ENCODE data around the gene CYP2B6.
"Not testable (repeated sequence)": the region's sequence is repeated elsewhere in the genome, so short reads cannot be mapped to it uniquely, and the experiment has no call there.

CYP2B6 gene

DNA sequence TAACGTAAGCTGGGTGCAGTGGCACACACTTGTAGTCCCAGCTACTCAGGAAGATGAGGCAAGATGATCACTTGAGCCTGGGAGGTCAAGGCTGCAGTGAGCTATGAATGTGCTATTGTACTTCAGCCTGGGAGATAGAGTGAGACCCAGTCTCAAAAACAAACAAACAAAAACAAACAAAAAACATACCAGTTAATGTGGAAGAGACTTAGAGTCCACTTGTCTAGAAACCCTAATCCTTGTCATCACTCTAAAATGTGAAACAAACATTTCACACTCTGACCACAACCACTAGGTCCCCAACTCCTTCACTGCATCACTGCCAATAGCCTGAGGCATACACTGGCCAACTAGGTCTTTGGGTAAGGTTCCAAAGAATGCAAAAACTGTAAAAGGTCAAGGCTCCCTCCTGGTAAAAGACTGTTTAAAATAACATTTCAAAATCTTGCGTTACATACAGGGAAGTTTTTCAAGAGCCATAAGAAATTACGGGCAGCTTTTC is 28.6 kb upstream of the CYP2B6 start:
- no peaks in the 10 kb centered on the region for H3K36me3 ChIP-seq (ENCODE audit: insufficient read depth, low read length)
- no peak overlapping the region for H3K4me3 ChIP-seq (ENCODE audit: low read depth, low read length)
- no peaks in the 10 kb centered on the region; the same call in 1 of the 2 replicates for H3K27me3 ChIP-seq (ENCODE audit: insufficient read depth, low read length)
- no peaks in the 10 kb centered on the region for H3K79me2 ChIP-seq (ENCODE audit: control insufficient read depth, insufficient read depth, low read length, unreplicated experiment)
- H2AFZ ChIP-seq (ENCODE audit: low read length, unreplicated experiment): no peak overlapping the region
- no peaks in the 10 kb centered on the region for H3K4me1 ChIP-seq (ENCODE audit: control insufficient read depth, insufficient read depth, low read length, unreplicated experiment)
- no peak overlapping the region for H3K27ac ChIP-seq (ENCODE audit: low read depth, low read length)

DNA sequence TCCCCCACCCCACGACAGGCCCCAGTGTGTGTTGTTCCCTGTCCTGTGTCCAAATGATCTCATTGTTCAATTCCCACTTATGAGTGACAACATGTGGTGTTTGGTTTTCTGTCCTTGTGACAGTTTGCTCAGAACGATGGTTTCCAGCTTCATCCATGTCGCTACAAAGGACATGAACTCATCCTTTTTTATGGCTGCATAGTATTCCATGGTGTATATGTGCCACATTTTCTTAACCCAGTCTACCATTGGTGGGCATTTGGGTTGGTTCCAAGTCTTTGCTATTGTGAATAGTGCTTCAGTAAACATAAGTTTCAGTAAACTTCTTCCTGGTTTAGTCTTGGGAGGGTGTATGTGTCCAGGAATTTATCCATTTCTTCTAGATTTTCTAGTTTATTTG is 26.7 kb upstream of the CYP2B6 start:
- not testable (repeated sequence) for H3K79me2 ChIP-seq (ENCODE audit: control insufficient read depth, insufficient read depth, low read length, unreplicated experiment); H3K36me3 ChIP-seq (ENCODE audit: insufficient read depth, low read length); H3K27me3 ChIP-seq (ENCODE audit: insufficient read depth, low read length); H3K27ac ChIP-seq (ENCODE audit: low read depth, low read length); H3K4me3 ChIP-seq (ENCODE audit: low read depth, low read length); H3K4me1 ChIP-seq (ENCODE audit: control insufficient read depth, insufficient read depth, low read length, unreplicated experiment); H2AFZ ChIP-seq (ENCODE audit: low read length, unreplicated experiment)

DNA sequence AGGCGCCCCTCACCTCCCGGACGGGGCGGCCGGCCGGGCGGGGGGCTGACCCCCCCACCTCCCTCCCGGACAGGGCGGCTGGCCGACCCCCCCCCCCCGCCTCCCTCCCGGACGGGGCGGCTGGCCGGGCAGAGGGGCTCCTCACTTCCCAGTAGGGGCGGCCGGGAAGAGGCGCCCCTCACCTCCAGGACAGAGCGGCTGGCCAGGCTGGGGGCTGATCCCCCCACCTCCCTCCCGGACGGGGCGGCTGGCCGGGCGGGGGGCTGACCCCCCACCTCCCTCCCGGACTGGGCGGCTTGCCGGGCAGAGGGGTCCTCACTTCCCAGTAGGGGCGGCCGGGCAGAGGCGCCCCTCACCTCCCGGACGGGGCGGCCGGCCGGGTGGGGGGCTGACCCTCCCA is 25.7 kb upstream of the CYP2B6 start:
- H3K27ac ChIP-seq (ENCODE audit: low read depth, low read length); H3K79me2 ChIP-seq (ENCODE audit: control insufficient read depth, insufficient read depth, low read length, unreplicated experiment); H3K36me3 ChIP-seq (ENCODE audit: insufficient read depth, low read length); H2AFZ ChIP-seq (ENCODE audit: low read length, unreplicated experiment); H3K27me3 ChIP-seq (ENCODE audit: insufficient read depth, low read length); H3K4me3 ChIP-seq (ENCODE audit: low read depth, low read length); H3K4me1 ChIP-seq (ENCODE audit: control insufficient read depth, insufficient read depth, low read length, unreplicated experiment): not testable (repeated sequence)

DNA sequence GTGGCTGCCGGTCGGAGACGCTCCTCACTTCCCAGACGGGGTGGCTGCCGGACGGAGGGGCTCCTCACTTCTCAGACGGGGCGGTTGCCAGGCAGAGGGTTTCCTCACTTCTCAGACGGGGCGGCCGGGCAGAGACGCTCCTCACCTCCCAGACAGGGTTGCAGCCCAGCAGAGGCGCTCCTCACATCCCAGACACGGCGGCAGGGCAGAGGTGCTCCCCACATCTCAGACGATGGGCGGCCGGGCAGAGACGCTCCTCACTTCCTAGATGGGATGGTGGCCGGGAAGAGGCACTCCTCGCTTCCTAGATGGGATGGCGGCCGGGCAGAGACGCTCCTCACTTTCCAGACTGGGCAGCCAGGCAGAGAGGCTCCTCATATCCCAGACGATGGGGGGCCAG is 24.5 kb upstream of the CYP2B6 start:
- H3K27ac ChIP-seq (ENCODE audit: low read depth, low read length); H3K36me3 ChIP-seq (ENCODE audit: insufficient read depth, low read length); H3K4me3 ChIP-seq (ENCODE audit: low read depth, low read length); H3K79me2 ChIP-seq (ENCODE audit: control insufficient read depth, insufficient read depth, low read length, unreplicated experiment); H2AFZ ChIP-seq (ENCODE audit: low read length, unreplicated experiment); H3K4me1 ChIP-seq (ENCODE audit: control insufficient read depth, insufficient read depth, low read length, unreplicated experiment): not testable (repeated sequence)
- H3K27me3 ChIP-seq (ENCODE audit: insufficient read depth, low read length): peaks cover 11% of the 10 kb centered on the region; the same call in 1 of the 2 replicates

DNA sequence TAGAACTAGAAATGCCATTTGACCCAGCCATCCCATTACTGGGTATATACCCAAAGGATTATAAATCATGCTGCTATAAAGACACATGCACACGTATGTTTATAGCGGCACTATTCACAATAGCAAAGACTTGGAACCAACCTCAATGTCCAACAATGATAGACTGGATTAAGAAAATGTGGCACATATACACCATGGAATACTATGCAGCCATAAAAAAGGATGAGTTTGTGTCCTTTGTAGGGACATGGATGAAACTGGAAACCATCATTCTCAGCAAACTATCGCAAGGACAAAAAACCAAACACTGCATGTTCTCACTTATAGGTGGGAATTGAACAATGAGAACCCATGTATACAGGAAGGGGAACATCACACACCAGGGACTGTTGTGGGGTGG is 23.0 kb upstream of the CYP2B6 start:
- H2AFZ ChIP-seq (ENCODE audit: low read length, unreplicated experiment); H3K4me1 ChIP-seq (ENCODE audit: control insufficient read depth, insufficient read depth, low read length, unreplicated experiment); H3K36me3 ChIP-seq (ENCODE audit: insufficient read depth, low read length); H3K27ac ChIP-seq (ENCODE audit: low read depth, low read length); H3K79me2 ChIP-seq (ENCODE audit: control insufficient read depth, insufficient read depth, low read length, unreplicated experiment); H3K4me3 ChIP-seq (ENCODE audit: low read depth, low read length): not testable (repeated sequence)
- peaks cover 17% of the 10 kb centered on the region; the same call in 1 of the 2 replicates for H3K27me3 ChIP-seq (ENCODE audit: insufficient read depth, low read length)

DNA sequence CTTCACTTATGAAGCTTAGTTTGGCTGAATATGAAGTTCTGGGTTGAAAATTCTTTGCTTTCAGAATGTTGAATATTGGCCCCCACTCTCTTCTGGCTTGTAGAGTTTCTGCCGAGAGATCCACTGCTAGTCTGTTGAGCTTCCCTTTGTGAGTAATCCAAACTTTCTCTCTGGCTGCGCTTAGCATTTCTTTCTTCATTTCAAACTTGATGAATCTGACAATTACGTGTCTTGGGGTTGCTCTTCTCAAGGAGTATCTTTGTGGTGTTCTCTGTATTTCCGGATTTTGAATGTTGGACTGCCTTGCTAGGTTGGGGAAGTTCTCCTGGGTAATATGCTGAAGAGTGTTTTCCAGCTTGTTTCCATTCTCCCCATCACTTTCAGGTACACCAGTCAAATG is 21.4 kb upstream of the CYP2B6 start:
- H3K79me2 ChIP-seq (ENCODE audit: control insufficient read depth, insufficient read depth, low read length, unreplicated experiment); H3K4me3 ChIP-seq (ENCODE audit: low read depth, low read length); H3K4me1 ChIP-seq (ENCODE audit: control insufficient read depth, insufficient read depth, low read length, unreplicated experiment); H3K36me3 ChIP-seq (ENCODE audit: insufficient read depth, low read length); H2AFZ ChIP-seq (ENCODE audit: low read length, unreplicated experiment); H3K27ac ChIP-seq (ENCODE audit: low read depth, low read length): not testable (repeated sequence)
- H3K27me3 ChIP-seq (ENCODE audit: insufficient read depth, low read length): peaks cover 17% of the 10 kb centered on the region; the same call in 1 of the 2 replicates

DNA sequence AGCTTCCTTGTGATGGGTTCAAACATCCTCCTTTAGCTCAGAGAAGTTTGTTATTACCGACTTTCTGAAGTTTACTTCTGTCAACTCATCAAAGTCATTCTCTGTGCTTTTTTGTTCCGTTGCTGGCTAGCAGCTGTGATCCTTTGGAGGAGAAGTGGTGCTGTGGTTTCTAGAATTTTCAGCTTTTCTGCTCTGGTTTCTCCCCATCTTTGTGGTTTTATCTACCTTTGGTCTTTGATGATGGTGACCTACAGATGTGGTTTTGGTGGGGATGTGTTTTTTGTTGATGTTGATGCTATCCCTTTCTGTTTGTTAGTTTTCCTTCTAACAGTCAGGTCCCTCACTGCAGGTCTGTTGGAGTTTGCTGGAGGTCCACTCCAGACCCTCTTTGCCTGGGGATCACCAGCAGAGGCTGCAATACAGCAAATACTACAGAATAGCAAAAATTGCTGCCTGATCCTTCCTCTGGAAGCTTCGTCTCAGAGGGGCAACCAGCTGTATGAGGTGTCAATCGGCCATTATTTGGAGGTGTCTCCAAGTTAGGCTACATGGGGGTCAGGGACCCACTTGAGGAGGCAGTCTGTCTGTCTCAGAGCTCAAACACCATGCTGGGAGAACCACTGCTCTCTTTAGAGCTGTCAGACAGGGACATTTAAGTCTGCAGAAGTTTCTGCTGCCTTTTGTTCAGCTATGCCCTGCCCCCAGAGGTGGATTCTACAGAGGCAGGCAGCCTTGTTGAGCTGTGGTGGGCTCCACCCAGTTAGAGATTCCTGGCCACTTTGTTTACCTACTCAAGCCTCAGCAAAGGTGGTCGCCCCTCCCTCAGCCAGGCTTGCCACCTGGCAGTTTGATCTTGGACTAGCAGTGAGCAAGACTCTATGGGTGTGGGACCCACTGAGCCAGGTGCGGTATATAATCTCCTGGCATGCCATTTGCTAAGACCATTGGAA is 20.4 kb upstream of the CYP2B6 start:
- H2AFZ ChIP-seq (ENCODE audit: low read length, unreplicated experiment); H3K36me3 ChIP-seq (ENCODE audit: insufficient read depth, low read length); H3K27ac ChIP-seq (ENCODE audit: low read depth, low read length); H3K79me2 ChIP-seq (ENCODE audit: control insufficient read depth, insufficient read depth, low read length, unreplicated experiment); H3K4me1 ChIP-seq (ENCODE audit: control insufficient read depth, insufficient read depth, low read length, unreplicated experiment); H3K4me3 ChIP-seq (ENCODE audit: low read depth, low read length): not testable (repeated sequence)
- peaks cover 17% of the 10 kb centered on the region; the same call in 1 of the 2 replicates for H3K27me3 ChIP-seq (ENCODE audit: insufficient read depth, low read length)

DNA sequence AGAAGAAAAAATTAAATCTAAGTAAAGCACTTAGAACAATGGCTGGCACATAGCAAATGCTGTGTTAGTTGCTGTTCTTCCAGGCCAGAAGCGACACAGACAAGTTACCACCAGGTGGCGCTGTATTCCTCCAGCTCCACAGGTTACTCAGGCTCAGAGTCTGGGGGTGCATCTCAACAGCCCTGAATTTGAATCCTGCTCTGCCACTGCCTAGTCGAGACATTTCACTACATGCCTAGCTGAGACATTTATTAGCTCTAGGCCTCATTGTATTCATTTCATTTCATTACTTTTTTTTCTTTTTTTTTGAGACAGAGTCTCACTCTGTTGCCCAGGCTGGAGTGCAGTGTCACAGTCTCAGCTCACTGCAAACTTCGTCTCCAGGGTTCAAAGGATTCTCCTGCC is 16.4 kb upstream of the CYP2B6 start:
- Histone ChIP-seq H3K4me1 (ENCODE audit: control insufficient read depth, insufficient read depth, low read length, unreplicated experiment) (no peaks in the 10 kb centered on the region), H2AFZ (ENCODE audit: low read length, unreplicated experiment) (no peak overlapping the region), H3K27me3 (ENCODE audit: insufficient read depth, low read length) (peaks cover 13% of the 10 kb centered on the region), H3K79me2 (ENCODE audit: control insufficient read depth, insufficient read depth, low read length, unreplicated experiment) (no peaks in the 10 kb centered on the region), H3K4me3 (ENCODE audit: low read depth, low read length) (no peak overlapping the region), H3K27ac (ENCODE audit: low read depth, low read length) (no peak overlapping the region), H3K36me3 (ENCODE audit: insufficient read depth, low read length) (no peaks in the 10 kb centered on the region)

DNA sequence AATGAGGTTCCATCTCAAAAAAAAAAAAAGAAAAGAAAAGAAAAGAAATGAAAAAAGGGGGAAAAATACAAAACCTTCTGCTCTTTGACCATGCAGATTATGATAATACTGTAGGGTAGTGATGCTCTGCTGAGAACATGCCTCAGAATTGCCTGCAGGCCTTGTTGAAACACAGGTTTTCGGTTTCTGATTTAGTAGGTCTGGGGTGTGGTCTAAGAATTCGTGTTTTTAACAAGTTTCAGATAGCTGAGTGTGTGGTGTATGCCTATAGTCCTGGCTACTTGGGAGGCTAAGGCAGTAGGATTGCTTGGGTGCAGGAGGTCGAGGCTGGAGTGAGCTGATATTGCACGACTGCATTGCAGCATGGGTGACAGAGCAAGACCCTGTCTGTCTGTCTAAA is 14.9 kb upstream of the CYP2B6 start:
- H3K27ac ChIP-seq (ENCODE audit: low read depth, low read length): no peak overlapping the region

DNA sequence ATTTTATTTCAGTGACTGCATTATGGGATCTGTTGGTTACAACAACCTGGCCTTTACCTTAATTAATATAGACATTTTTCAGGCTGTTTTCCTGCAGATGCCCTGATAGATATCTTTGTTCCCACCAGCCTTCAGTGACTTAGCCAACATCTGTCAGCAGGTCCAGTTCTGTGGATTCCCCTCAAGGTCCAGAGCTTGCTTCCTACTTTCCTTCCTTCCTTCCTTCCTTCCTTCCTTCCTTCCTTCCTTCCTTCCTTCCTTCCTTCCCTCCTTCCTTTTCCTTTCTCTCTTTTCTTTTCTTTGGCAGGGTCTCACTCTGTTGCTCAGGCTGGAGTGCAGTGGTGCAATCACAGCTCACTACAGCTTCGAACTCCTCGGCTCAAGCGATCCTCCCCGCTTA is 14.4 kb upstream of the CYP2B6 start:
- H2AFZ ChIP-seq (ENCODE audit: low read length, unreplicated experiment): no peak overlapping the region
- H3K27me3 ChIP-seq (ENCODE audit: insufficient read depth, low read length): peaks cover 5% of the 10 kb centered on the region
- no peak overlapping the region for H3K4me3 ChIP-seq (ENCODE audit: low read depth, low read length)
- H3K4me1 ChIP-seq (ENCODE audit: control insufficient read depth, insufficient read depth, low read length, unreplicated experiment): no peaks in the 10 kb centered on the region
- no peak overlapping the region for H3K27ac ChIP-seq (ENCODE audit: low read depth, low read length)
- no peaks in the 10 kb centered on the region for H3K79me2 ChIP-seq (ENCODE audit: control insufficient read depth, insufficient read depth, low read length, unreplicated experiment)
- H3K36me3 ChIP-seq (ENCODE audit: insufficient read depth, low read length): no peaks in the 10 kb centered on the region

More for the DNA sequence above, 14.9 kb upstream of the CYP2B6 start:
- Histone ChIP-seq H3K27me3 (ENCODE audit: insufficient read depth, low read length) (peaks cover 11% of the 10 kb centered on the region), H3K4me3 (ENCODE audit: low read depth, low read length) (no peak overlapping the region), H3K79me2 (ENCODE audit: control insufficient read depth, insufficient read depth, low read length, unreplicated experiment) (no peaks in the 10 kb centered on the region), H2AFZ (ENCODE audit: low read length, unreplicated experiment) (no peak overlapping the region), H3K4me1 (ENCODE audit: control insufficient read depth, insufficient read depth, low read length, unreplicated experiment) (no peaks in the 10 kb centered on the region), H3K36me3 (ENCODE audit: insufficient read depth, low read length) (no peaks in the 10 kb centered on the region)

DNA sequence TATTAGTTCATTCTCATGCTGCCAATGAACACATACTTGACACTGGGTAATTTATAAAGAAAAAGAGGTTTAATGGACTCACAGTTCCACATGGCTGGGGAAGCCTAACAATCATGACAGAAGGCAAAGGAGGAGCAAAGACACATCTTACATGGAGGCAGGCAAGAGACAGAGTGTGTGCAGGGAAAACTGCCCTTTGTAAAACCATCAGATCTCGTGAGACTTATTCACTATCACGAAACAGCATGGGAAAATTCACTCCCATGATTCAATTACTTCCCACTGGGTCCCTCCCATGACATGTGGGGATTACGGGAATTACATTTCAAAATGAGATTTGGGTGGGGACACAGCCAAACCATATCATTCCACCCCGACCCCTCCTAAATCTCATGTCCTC is 11.3 kb upstream of the CYP2B6 start:
- not testable (repeated sequence) for H2AFZ ChIP-seq (ENCODE audit: low read length, unreplicated experiment); H3K79me2 ChIP-seq (ENCODE audit: control insufficient read depth, insufficient read depth, low read length, unreplicated experiment); H3K36me3 ChIP-seq (ENCODE audit: insufficient read depth, low read length); H3K27ac ChIP-seq (ENCODE audit: low read depth, low read length); H3K4me1 ChIP-seq (ENCODE audit: control insufficient read depth, insufficient read depth, low read length, unreplicated experiment); H3K4me3 ChIP-seq (ENCODE audit: low read depth, low read length)
- peaks cover 12% of the 10 kb centered on the region for H3K27me3 ChIP-seq (ENCODE audit: insufficient read depth, low read length)
